SK-N-SH treated with all-trans-retinoic acid at 6 μM for 48 hours (cell line): Measurements from ENCODE around the gene SMOC2.

Experiments
- ATAC-seq: fragments of 200-7000 bp; cut with Tn5 transposase; 3 replicates; pipeline ENCODE4 v1.9.1; 2020; ENCODE audit warnings: mild to moderate bottlenecking, moderate library complexity
- BACH2 ChIP-seq: fragments of 250-450 bp; sonication (Bioruptor Pico); IDR thresholded peaks from 2 replicates; pipeline ENCODE4 v1.9.0; 2021; ENCODE audit warnings: mild to moderate bottlenecking, borderline replicate concordance
- CSDC2 ChIP-seq: fragments of 250-450 bp; sonication (Bioruptor Pico); IDR thresholded peaks from 2 replicates; pipeline ENCODE4 v1.5.0; 2020; ENCODE audit warnings: mild to moderate bottlenecking, moderate library complexity
- ISL1 ChIP-seq: fragments of 250-450 bp; sonication (Bioruptor Pico); IDR thresholded peaks from 2 replicates; pipeline ENCODE4 v2.1.2; 2022; ENCODE audit warnings: mild to moderate bottlenecking, moderate library complexity
- OSR1 ChIP-seq: fragments of 250-450 bp; sonication (Bioruptor Pico); IDR thresholded peaks from 2 replicates; pipeline ENCODE4 v1.8.0; 2022; ENCODE audit warnings: moderate library complexity, mild to moderate bottlenecking, inconsistent platforms
- PPARA ChIP-seq: fragments of 250-450 bp; sonication (Bioruptor Pico); IDR thresholded peaks from 2 replicates; pipeline ENCODE4 v1.5.0; 2020; ENCODE audit warnings: mild to moderate bottlenecking, borderline replicate concordance
- RARB ChIP-seq: fragments of 250-450 bp; sonication (Bioruptor Pico); IDR thresholded peaks from 2 replicates; pipeline ENCODE4 v1.8.0; 2021; ENCODE audit warnings: mild to moderate bottlenecking, moderate library complexity
- TCF4 ChIP-seq: fragments of 250-450 bp; sonication (Bioruptor Pico); IDR thresholded peaks from 2 replicates; pipeline ENCODE4 v1.8.0; 2021; ENCODE audit warnings: mild to moderate bottlenecking, moderate library complexity, borderline replicate concordance
- TOX ChIP-seq: fragments of 250-450 bp; sonication (Bioruptor Pico); IDR thresholded peaks from 2 replicates; pipeline ENCODE4 v1.8.0; 2021; ENCODE audit warnings: mild to moderate bottlenecking, moderate library complexity, borderline replicate concordance
- ZC3H10 ChIP-seq: fragments of 250-450 bp; sonication (Bioruptor Pico); IDR thresholded peaks from 2 replicates; pipeline ENCODE4 v1.5.1; 2021; ENCODE audit warnings: mild to moderate bottlenecking, moderate library complexity
- ZFP3 ChIP-seq: fragments of 250-450 bp; sonication (Bioruptor Pico); IDR thresholded peaks from 2 replicates; pipeline ENCODE4 v1.5.0; 2020; ENCODE audit warnings: mild to moderate bottlenecking, moderate library complexity
- ZFP30 ChIP-seq: fragments of 450-650 bp; formaldehyde crosslinking; IDR thresholded peaks from 2 replicates; pipeline ENCODE4 v1.5.0; 2022; ENCODE audit warnings: mild to moderate bottlenecking, moderate library complexity
- ZNF565 ChIP-seq: fragments of 450-650 bp; formaldehyde crosslinking; conservative IDR thresholded peaks from 2 replicates; pipeline ENCODE4 v1.5.0; 2020; ENCODE audit warnings: low read depth, mild to moderate bottlenecking, moderate library complexity
- ZNF8 ChIP-seq: fragments of 450-650 bp; formaldehyde crosslinking; IDR thresholded peaks from 2 replicates; pipeline ENCODE4 v1.5.0; 2020; ENCODE audit warnings: mild to moderate bottlenecking, moderate library complexity
- TF ChIP-seq, protein P1 (sequence below): fragments of 250-450 bp; sonication (Bioruptor Pico); IDR thresholded peaks from 2 replicates; pipeline ENCODE4 v1.5.1; 2020; ENCODE audit warnings: low read depth, mild to moderate bottlenecking, moderate library complexity
- TF ChIP-seq, protein P2 (sequence below): fragments of 250-450 bp; sonication (Bioruptor Pico); IDR thresholded peaks from 2 replicates; pipeline ENCODE4 v1.8.0; 2021; ENCODE audit warnings: low read depth, mild to moderate bottlenecking, moderate library complexity, borderline replicate concordance
- TF ChIP-seq, protein P3 (sequence below): fragments of 250-450 bp; sonication (Bioruptor Pico); IDR thresholded peaks from 2 replicates; pipeline ENCODE4 v1.8.0; 2020; ENCODE audit warnings: mild to moderate bottlenecking, moderate library complexity, borderline replicate concordance
- TF ChIP-seq, protein P4 (sequence below): fragments of 250-450 bp; sonication (Bioruptor Pico); IDR thresholded peaks from 2 replicates; pipeline ENCODE4 v1.5.0; 2020; ENCODE audit warnings: mild to moderate bottlenecking, moderate library complexity

Gene SMOC2

DNA sequence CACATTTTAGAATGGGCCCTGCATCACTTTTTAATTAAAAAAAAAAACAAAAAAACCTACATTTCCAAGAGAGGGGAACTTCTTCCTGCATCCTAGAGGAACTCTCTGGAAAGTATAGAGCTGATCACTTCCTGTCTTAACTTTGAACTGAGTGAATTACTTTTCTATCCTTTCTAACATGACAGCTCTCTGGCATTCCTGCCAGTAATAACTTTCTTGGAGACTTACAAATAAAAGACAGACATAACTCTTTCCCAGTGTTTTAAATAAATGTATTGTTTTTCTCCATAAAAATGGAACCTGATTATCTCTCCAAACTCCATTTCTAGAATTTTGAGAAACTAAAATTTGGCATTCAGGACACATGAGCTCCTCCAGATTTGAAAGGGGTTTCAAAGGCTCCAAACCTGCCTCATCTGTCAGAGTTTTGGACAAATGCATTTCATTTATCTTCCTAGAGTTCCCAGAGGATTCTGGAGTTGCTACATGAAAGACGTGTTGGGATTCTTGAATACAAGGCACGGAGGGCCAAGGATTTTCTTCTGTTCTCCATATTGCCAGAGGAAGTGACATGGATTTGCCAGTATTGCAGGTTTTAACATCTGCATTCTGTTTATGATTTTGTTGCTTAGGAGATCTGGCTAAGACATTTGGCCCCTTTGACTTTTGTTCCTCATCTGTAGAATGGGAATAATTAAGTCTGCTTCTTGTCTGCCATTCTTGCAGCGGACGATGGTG is 2.0 kb upstream of the SMOC2 start (continued):
- TF ChIP-seq, protein P1, sequence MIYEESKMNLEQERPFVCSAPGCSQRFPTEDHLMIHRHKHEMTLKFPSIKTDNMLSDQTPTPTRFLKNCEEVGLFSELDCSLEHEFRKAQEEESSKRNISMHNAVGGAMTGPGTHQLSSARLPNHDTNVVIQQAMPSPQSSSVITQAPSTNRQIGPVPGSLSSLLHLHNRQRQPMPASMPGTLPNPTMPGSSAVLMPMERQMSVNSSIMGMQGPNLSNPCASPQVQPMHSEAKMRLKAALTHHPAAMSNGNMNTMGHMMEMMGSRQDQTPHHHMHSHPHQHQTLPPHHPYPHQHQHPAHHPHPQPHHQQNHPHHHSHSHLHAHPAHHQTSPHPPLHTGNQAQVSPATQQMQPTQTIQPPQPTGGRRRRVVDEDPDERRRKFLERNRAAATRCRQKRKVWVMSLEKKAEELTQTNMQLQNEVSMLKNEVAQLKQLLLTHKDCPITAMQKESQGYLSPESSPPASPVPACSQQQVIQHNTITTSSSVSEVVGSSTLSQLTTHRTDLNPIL (CRISPR knock-in tag): no peak
- TF ChIP-seq OSR1 (no peak), ZNF8 (no peak), ISL1 (CRISPR knock-in tag) (no peak)
- TF ChIP-seq, protein P2, sequence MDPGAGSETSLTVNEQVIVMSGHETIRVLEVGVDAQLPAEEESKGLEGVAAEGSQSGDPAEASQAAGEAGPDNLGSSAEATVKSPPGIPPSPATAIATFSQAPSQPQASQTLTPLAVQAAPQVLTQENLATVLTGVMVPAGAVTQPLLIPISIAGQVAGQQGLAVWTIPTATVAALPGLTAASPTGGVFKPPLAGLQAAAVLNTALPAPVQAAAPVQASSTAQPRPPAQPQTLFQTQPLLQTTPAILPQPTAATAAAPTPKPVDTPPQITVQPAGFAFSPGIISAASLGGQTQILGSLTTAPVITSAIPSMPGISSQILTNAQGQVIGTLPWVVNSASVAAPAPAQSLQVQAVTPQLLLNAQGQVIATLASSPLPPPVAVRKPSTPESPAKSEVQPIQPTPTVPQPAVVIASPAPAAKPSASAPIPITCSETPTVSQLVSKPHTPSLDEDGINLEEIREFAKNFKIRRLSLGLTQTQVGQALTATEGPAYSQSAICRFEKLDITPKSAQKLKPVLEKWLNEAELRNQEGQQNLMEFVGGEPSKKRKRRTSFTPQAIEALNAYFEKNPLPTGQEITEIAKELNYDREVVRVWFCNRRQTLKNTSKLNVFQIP: no peak

DNA sequence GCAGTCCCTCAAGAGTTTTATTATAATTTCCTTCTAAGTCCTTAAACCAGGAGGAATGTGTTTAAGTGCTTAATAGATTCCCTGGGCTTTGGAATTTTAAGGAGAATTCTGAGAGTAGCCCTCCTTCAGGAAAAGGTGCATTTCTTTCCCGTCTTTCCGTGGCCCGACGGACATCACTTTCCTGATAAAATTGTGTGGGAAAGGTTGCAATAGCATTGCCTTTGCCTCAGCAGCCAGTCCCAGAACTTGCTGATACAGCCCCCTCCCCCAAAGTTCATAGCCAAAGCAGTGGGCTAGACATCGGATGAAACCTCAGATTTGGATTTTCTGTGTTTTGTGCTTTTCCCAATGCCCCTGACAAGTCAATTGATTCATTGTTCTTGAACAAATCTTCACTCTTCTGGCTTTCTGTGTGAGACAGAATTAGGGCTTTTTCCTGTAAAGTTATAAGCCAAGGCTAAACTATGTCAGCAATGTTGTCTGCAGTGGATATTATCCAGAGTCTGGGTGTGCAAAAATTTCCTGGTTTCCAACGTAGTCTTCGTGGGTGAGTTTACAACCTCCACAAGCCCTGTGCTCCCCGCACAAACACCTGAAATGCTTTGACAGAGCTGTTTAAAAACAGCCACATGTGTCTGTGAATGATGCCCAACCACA is 1.1 kb upstream of the SMOC2 start:
- no peak for ATAC-seq
- TF ChIP-seq BACH2: no peak
- no peak for TF ChIP-seq TCF4
- TF ChIP-seq ZC3H10 (CRISPR knock-in tag): no peak
- TF ChIP-seq TOX (CRISPR knock-in tag): no peak
- no peak for TF ChIP-seq ZFP30 (CRISPR knock-in tag)
- TF ChIP-seq, protein P1 (CRISPR knock-in tag): no peak
- no peak for TF ChIP-seq CSDC2 (CRISPR knock-in tag)
- no peak for TF ChIP-seq RARB (CRISPR knock-in tag)
- TF ChIP-seq, protein P3, sequence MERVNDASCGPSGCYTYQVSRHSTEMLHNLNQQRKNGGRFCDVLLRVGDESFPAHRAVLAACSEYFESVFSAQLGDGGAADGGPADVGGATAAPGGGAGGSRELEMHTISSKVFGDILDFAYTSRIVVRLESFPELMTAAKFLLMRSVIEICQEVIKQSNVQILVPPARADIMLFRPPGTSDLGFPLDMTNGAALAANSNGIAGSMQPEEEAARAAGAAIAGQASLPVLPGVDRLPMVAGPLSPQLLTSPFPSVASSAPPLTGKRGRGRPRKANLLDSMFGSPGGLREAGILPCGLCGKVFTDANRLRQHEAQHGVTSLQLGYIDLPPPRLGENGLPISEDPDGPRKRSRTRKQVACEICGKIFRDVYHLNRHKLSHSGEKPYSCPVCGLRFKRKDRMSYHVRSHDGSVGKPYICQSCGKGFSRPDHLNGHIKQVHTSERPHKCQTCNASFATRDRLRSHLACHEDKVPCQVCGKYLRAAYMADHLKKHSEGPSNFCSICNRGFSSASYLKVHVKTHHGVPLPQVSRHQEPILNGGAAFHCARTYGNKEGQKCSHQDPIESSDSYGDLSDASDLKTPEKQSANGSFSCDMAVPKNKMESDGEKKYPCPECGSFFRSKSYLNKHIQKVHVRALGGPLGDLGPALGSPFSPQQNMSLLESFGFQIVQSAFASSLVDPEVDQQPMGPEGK: no peak
- TF ChIP-seq OSR1: no peak
- TF ChIP-seq, protein P4, sequence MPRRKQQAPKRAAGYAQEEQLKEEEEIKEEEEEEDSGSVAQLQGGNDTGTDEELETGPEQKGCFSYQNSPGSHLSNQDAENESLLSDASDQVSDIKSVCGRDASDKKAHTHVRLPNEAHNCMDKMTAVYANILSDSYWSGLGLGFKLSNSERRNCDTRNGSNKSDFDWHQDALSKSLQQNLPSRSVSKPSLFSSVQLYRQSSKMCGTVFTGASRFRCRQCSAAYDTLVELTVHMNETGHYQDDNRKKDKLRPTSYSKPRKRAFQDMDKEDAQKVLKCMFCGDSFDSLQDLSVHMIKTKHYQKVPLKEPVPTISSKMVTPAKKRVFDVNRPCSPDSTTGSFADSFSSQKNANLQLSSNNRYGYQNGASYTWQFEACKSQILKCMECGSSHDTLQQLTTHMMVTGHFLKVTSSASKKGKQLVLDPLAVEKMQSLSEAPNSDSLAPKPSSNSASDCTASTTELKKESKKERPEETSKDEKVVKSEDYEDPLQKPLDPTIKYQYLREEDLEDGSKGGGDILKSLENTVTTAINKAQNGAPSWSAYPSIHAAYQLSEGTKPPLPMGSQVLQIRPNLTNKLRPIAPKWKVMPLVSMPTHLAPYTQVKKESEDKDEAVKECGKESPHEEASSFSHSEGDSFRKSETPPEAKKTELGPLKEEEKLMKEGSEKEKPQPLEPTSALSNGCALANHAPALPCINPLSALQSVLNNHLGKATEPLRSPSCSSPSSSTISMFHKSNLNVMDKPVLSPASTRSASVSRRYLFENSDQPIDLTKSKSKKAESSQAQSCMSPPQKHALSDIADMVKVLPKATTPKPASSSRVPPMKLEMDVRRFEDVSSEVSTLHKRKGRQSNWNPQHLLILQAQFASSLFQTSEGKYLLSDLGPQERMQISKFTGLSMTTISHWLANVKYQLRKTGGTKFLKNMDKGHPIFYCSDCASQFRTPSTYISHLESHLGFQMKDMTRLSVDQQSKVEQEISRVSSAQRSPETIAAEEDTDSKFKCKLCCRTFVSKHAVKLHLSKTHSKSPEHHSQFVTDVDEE (CRISPR knock-in tag): no peak
- TF ChIP-seq ZNF565 (CRISPR knock-in tag): no peak

DNA sequence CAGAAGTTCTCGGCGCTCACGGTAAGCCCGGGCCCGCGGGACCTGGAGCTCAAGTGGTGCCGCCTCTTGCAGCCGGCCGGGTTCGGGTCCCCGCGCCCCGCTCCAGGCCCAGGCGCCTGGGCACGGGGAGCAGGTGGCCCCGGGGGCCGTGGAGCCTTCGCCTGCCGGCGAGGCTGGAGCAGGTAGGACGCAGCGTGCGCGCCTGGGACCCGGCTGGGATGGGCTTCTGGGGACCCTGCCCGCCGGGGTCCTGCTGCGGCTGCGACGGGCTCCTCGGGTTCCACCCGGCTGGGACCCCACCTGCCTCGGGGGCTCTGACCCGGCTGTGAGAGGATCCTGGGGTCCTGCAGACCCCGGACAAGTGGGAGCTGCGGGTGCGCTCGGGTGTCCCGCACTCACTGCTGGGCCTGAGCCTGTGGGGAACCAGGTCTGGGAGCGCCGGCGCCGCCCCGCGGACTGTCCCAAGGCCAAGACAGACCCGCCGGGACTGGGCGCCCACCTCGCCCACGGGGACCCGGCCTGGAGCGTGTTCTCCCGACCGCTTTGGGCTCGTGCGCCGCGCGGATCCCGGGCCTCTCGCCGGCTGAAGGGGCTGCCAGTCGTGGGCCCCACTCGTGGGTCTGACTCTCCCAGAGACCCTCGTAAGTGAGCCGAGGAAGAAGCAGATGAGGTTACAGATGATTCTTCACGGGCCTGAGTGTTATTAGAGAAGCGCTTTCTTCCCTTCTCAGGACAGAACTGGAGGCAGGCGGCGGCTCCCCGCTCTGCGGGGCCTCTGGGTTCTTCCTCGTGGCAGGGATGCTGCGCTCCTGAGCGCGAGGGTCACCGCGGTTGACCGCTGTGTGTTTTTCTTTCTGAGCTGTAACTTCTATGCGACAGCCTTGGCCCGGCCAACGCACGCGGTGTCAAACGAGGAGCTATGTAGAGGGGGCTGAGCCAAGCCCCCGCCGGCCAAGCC is 729 bp downstream of the SMOC2 start:
- TF ChIP-seq CSDC2 (CRISPR knock-in tag): no peak
- ATAC-seq: no peak

DNA sequence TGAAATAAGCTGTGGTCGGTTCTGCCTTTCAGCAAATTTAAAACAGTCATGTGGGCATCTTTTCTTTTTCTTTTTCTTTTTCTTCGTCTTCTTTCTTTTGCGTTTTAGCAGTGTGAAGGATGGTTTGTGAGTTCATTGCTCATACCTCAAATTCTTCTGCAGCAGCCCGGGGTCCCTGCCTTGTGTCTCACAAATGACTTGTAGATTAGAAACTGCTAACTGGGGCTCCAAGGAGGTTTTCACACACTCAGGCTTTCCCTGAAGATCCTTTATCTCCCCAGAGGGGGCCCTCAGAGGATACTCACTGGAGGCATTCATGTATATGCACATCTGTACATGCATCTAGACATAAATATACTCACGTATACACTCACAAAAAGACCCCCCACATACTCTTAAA is 1.7 kb downstream of the SMOC2 start:
- no peak for ATAC-seq
- TF ChIP-seq ZFP30 (CRISPR knock-in tag) (no peak), OSR1 (no peak), PPARA (CRISPR knock-in tag) (no peak), ZNF8 (no peak), ZFP3 (CRISPR knock-in tag) (no peak)
- TF ChIP-seq, protein P4 (CRISPR knock-in tag): no peak
- TF ChIP-seq, protein P3: no peak
